DOHH2 (cell line): Measurements from ENCODE around the gene CHRDL1.

Source experiments
- H3F3A ChIP-seq: fragments of 200-600 bp; sonication (generic), shearing (Covaris generic); 2 replicates; pipeline ENCODE4 v1.6.0; 2016; ENCODE audit warnings: antibody characterized with exemption, mild to moderate bottlenecking; ENCODE audit not compliant: control insufficient read depth, insufficient read depth
- H3K27ac ChIP-seq: fragments of 200-600 bp; sonication (generic); 2 replicates; pipeline ENCODE4 v1.5.1; 2014; ENCODE audit warnings: low read depth, mild to moderate bottlenecking, low read length, moderate library complexity
- H3K27me3 ChIP-seq: fragments of 200-600 bp; sonication (generic); 2 replicates; pipeline ENCODE4 v1.6.1; 2014; ENCODE audit warnings: mild to moderate bottlenecking, low read length, mixed read lengths; ENCODE audit not compliant: control insufficient read depth
- H3K36me3 ChIP-seq: fragments of 200-600 bp; sonication (generic); 2 replicates; pipeline ENCODE4 v1.6.1; 2014; ENCODE audit warnings: mild to moderate bottlenecking, low read length, moderate library complexity, mixed read lengths; ENCODE audit not compliant: control insufficient read depth
- H3K4me1 ChIP-seq: fragments of 200-600 bp; sonication (generic); 2 replicates; pipeline ENCODE4 v1.6.1; 2014; ENCODE audit warnings: mild to moderate bottlenecking, low read length, mixed read lengths; ENCODE audit not compliant: control insufficient read depth
- H3K4me2 ChIP-seq: fragments of 200-600 bp; sonication (generic); 2 replicates; pipeline ENCODE4 v1.6.0; 2014; ENCODE audit warnings: mild to moderate bottlenecking, low read length, moderate library complexity
- H3K4me3 ChIP-seq: fragments of 200-600 bp; sonication (generic); 2 replicates; pipeline ENCODE4 v1.5.1; 2014; ENCODE audit warnings: mild to moderate bottlenecking, low read length, mixed read lengths
- H3K79me2 ChIP-seq: fragments of 200-600 bp; sonication (generic); 2 replicates; pipeline ENCODE4 v1.6.1; 2014; ENCODE audit warnings: mild to moderate bottlenecking, low read length, mixed read lengths; ENCODE audit not compliant: control insufficient read depth
- H3K9me2 ChIP-seq: fragments of 200-600 bp; sonication (generic); replicated peaks from 2 replicates; pipeline ENCODE4 v1.6.1; 2014; ENCODE audit warnings: mild to moderate bottlenecking, low read length, mixed read lengths; ENCODE audit not compliant: control insufficient read depth
- H3K9me3 ChIP-seq: fragments of 200-600 bp; sonication (generic); 2 replicates; pipeline ENCODE4 v1.6.1; 2014; ENCODE audit warnings: antibody characterized with exemption, low read length, mixed read lengths; ENCODE audit not compliant: control insufficient read depth, insufficient read depth
- H4K20me1 ChIP-seq: fragments of 200-600 bp; sonication (generic); 2 replicates; pipeline ENCODE4 v1.6.0; 2014; ENCODE audit warnings: low read depth, mild to moderate bottlenecking, antibody characterized with exemption, low read length, moderate library complexity; ENCODE audit not compliant: control insufficient read depth, insufficient read depth
- CTCF ChIP-seq: fragments of 200-600 bp; sonication (generic); IDR thresholded peaks from one replicate; pipeline ENCODE4 v1.5.1; 2014; ENCODE audit warnings: antibody characterized with exemption, mild to moderate bottlenecking, low read depth, low read length; ENCODE audit not compliant: poor library complexity, severe bottlenecking
- EZH2phosphoT487 ChIP-seq: fragments of 200-600 bp; sonication (generic); IDR thresholded peaks from 2 replicates; pipeline ENCODE4 v1.6.1; 2017; ENCODE audit warnings: borderline replicate concordance, mild to moderate bottlenecking, antibody characterized with exemption, low read length, moderate library complexity, mixed read lengths

The CHRDL1 gene

GRCh38 chrX:110745288-110745687, 50.3 kb downstream of the CHRDL1 start:
- Histone ChIP-seq H3K4me2 (no peak overlapping the region), H3K9me3 (no peaks in the 10 kb centered on the region), H3F3A (no peaks in the 10 kb centered on the region), H3K36me3 (no peaks in the 10 kb centered on the region), H3K79me2 (no peaks in the 10 kb centered on the region), H3K4me3 (no peak overlapping the region), H3K27me3 (no peaks in the 10 kb centered on the region), H3K27ac (no peak overlapping the region), H4K20me1 (no peaks in the 10 kb centered on the region), H3K9me2 (no peaks in the 10 kb centered on the region), H3K4me1 (no peaks in the 10 kb centered on the region)
- no peak for TF ChIP-seq CTCF
- no peak for TF ChIP-seq EZH2phosphoT487

GRCh38 chrX:110743679-110744340, 51.8 kb downstream of the CHRDL1 start:
- H3K27me3 ChIP-seq = no peaks in the 10 kb centered on the region
- no peak overlapping the region for H3K27ac ChIP-seq
- no peaks in the 10 kb centered on the region for H3K4me1 ChIP-seq
- H3F3A ChIP-seq = no peaks in the 10 kb centered on the region
- no peaks in the 10 kb centered on the region for H3K9me2 ChIP-seq
- no peak overlapping the region for H3K4me3 ChIP-seq
- no peak overlapping the region for H3K4me2 ChIP-seq
- no peaks in the 10 kb centered on the region for H3K9me3 ChIP-seq
- no peaks in the 10 kb centered on the region for H4K20me1 ChIP-seq
- no peaks in the 10 kb centered on the region for H3K36me3 ChIP-seq
- H3K79me2 ChIP-seq = no peaks in the 10 kb centered on the region
- TF ChIP-seq CTCF (no peak), EZH2phosphoT487 (no peak)

- H3K27ac ChIP-seq = no peak overlapping the region
- no peaks in the 10 kb centered on the region for H3K27me3 ChIP-seq
- H3K79me2 ChIP-seq = no peaks in the 10 kb centered on the region
- H3K4me2 ChIP-seq = no peak overlapping the region
- TF ChIP-seq EZH2phosphoT487 (no peak), CTCF (no peak)
- no peaks in the 10 kb centered on the region for H3F3A ChIP-seq
- no peaks in the 10 kb centered on the region for H4K20me1 ChIP-seq
- no peaks in the 10 kb centered on the region for H3K9me2 ChIP-seq
- H3K9me3 ChIP-seq = no peaks in the 10 kb centered on the region
- H3K4me1 ChIP-seq = no peaks in the 10 kb centered on the region
- no peaks in the 10 kb centered on the region for H3K36me3 ChIP-seq
- H3K4me3 ChIP-seq = no peak overlapping the region
These were observed 54.3 kb downstream of the CHRDL1 start for GRCh38 chrX:110741213-110741796.
